ENCODE data around the gene NOL9. TPM values are rescaled to one million over a fixed set of nuclear protein-coding genes. Genes with fewer than 3 reads are reported as not detected.

The NOL9 gene
- total and polyA plus RNA-seq, 2 donors: 4.0 to 28.6 TPM

GRCh38 chr1:6594977-6595740 is 40.8 kb upstream of the NOL9 start:
- H3K27ac ChIP-seq (ENCODE audit: low read depth): no peak overlapping the region
- DNase-seq (ENCODE audit: extremely low spot score): no peak
- H3K36me3 ChIP-seq (ENCODE audit: insufficient read depth): peaks cover 10% of the 10 kb centered on the region
- H3K4me3 ChIP-seq (ENCODE audit: low read depth, low read length): no peak overlapping the region
- 82% methylated on average over 11 of the region's 11 CpGs for WGBS
- H3K4me1 ChIP-seq (ENCODE audit: insufficient read depth): no peaks in the 10 kb centered on the region

GRCh38 chr1:6593810-6594209 is 39.5 kb upstream of the NOL9 start:
- peaks cover 9% of the 10 kb centered on the region for H3K36me3 ChIP-seq (ENCODE audit: insufficient read depth)
- WGBS: 92% methylated on average over 15 of the region's 15 CpGs
- DNase-seq (ENCODE audit: extremely low spot score): no peak
- H3K4me3 ChIP-seq (ENCODE audit: low read depth, low read length): no peak overlapping the region
- H3K4me1 ChIP-seq (ENCODE audit: insufficient read depth): no peaks in the 10 kb centered on the region
- no peak overlapping the region for H3K27ac ChIP-seq (ENCODE audit: low read depth)

DNA sequence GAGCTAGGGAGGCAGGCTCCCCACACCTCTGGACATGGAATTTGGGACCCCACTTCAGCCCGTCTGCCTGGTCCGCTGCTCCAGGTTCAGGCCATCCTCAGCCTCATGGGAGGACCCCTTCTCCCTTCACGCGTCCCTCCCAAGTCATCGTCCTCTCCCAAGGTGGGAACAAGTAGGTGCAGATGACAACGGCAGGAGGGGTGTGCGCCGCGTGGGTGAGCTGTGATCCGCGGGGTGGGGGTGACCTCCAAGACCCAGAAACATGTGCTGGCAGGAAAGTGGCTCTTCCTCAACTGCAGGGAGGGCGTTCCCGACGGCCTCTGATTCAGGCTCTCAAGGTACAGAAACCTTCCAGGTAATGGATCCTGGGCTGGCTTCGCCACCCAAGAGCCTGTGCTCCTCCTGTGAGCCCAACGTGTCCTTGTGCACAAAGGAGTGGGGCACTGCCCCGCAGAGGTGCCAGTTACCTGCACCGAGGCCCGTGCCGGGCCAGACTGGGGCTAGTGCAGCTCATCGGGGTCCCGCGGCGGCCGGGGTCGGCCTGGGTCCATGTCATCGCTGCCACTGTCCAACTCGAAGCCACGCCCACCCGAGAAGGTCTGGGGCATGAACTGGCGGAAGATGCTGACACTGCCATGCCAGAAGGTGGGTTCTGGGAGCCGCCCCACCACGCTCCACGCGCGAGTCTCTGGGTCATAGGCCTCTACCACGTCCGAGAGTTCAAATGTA is 38.7 kb upstream of the NOL9 start:
- DNase-seq (ENCODE audit: extremely low spot score): no peak
- Histone ChIP-seq H3K27ac (ENCODE audit: low read depth) (no peak overlapping the region), H3K4me1 (ENCODE audit: insufficient read depth) (no peaks in the 10 kb centered on the region), H3K36me3 (ENCODE audit: insufficient read depth) (peaks cover 8% of the 10 kb centered on the region), H3K4me3 (ENCODE audit: low read depth, low read length) (no peak overlapping the region)
- 92% methylated on average over 38 of the region's 38 CpGs for WGBS

DNA sequence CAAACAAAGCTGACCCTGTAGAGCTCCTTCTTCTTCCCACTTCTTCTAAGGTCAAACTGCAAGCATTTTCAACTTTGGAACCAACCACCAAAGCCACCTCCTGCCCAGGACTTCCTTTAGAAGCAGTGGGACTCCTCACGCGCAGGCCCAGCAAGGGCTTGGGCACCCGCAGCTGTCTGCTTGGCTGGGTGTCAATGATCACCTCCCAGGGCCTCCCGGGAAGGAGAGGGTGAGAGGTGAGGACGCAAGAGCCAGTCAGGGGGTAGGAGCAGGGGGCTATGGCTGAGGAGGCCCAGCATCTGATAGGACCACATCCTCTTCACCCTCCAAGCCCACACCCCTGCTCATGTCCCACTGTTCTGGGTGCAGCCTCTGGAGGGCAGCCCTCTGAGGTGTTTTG is 38.1 kb upstream of the NOL9 start:
- Histone ChIP-seq H3K36me3 (ENCODE audit: insufficient read depth) (peaks cover 6% of the 10 kb centered on the region), H3K4me1 (ENCODE audit: insufficient read depth) (no peaks in the 10 kb centered on the region), H3K27ac (ENCODE audit: low read depth) (no peak overlapping the region), H3K4me3 (ENCODE audit: low read depth, low read length) (no peak overlapping the region)
- 47% methylated on average over 5 of the region's 5 CpGs for WGBS
- no peak for DNase-seq (ENCODE audit: extremely low spot score)

DNA sequence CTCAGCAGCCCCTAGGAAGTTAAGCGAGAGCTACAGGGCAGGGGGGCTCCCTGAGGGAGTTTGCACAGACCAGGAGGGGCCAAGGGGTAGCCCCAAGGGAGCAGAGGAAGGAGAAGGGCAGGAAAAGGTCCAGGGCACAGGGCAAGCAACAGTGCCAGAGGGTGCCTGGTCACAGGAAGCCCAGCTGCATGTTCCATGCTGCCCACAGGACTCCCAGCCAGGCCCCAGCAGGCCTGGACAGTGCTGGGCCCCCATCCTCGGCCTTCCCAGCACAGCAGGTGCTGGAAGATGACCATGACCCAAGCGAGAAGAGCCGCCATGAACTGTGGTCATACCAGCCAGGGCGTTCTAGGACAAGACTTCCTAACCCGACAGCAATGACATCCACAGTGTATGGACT is 37.3 kb upstream of the NOL9 start:
- H3K27ac ChIP-seq (ENCODE audit: low read depth): no peak overlapping the region
- no peaks in the 10 kb centered on the region for H3K4me1 ChIP-seq (ENCODE audit: insufficient read depth)
- peaks cover 6% of the 10 kb centered on the region for H3K36me3 ChIP-seq (ENCODE audit: insufficient read depth)
- no peak for DNase-seq (ENCODE audit: extremely low spot score)
- 92% methylated on average over 6 of the region's 6 CpGs for WGBS
- H3K4me3 ChIP-seq (ENCODE audit: low read depth, low read length): no peak overlapping the region

- Histone ChIP-seq H3K27ac (ENCODE audit: low read depth) (no peak overlapping the region), H3K4me1 (ENCODE audit: insufficient read depth) (no peaks in the 10 kb centered on the region), H3K36me3 (ENCODE audit: insufficient read depth) (peaks cover 6% of the 10 kb centered on the region), H3K4me3 (ENCODE audit: low read depth, low read length) (no peak overlapping the region)
- 79% methylated on average over 13 of the region's 13 CpGs for WGBS
- no peak for DNase-seq (ENCODE audit: extremely low spot score)
Measured at GRCh38 chr1:6591222-6591621, 36.9 kb upstream of the NOL9 start.

GRCh38 chr1:6590046-6590445 is 35.7 kb upstream of the NOL9 start:
- H3K27ac ChIP-seq (ENCODE audit: low read depth): no peak overlapping the region
- no peaks in the 10 kb centered on the region for H3K4me1 ChIP-seq (ENCODE audit: insufficient read depth)
- 86% methylated on average over 7 of the region's 7 CpGs for WGBS

DNA sequence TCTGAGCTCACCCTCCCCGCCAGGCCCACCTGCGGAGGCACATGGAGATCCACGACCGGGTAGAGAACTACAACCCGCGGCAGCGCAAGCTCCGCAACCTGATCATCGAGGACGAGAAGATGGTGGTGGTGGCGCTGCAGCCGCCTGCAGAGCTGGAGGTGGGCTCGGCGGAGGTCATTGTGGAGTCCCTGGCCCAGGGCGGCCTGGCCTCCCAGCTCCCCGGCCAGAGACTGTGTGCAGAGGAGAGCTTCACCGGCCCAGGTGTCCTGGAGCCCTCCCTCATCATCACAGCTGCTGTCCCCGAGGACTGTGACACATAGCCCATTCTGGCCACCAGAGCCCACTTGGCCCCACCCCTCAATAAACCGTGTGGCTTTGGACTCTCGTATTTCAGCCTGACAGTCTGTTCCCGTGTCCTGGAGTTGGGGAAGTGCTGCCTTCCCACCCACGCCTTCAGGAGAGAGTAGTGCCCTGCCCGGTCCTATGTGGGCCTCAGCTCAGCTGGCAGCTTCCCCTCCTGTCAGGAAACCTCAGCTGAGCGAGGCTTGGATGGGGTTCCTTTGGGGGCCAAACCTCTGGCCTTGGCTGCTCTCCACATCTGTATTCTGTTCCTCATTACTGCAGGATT is 34.7 kb upstream of the NOL9 start:
- WGBS: 76% methylated on average over 24 of the region's 24 CpGs
- Histone ChIP-seq H3K4me1 (ENCODE audit: insufficient read depth) (no peaks in the 10 kb centered on the region), H3K27ac (ENCODE audit: low read depth) (no peak overlapping the region), H3K4me3 (ENCODE audit: low read depth, low read length) (no peak overlapping the region), H3K36me3 (ENCODE audit: insufficient read depth) (peaks cover 6% of the 10 kb centered on the region)
- DNase-seq (ENCODE audit: extremely low spot score): no peak

More at GRCh38 chr1:6590046-6590445, 35.7 kb upstream of the NOL9 start:
- H3K36me3 ChIP-seq (ENCODE audit: insufficient read depth): peaks cover 6% of the 10 kb centered on the region
- no peak for DNase-seq (ENCODE audit: extremely low spot score)
- H3K4me3 ChIP-seq (ENCODE audit: low read depth, low read length): no peak overlapping the region

DNA sequence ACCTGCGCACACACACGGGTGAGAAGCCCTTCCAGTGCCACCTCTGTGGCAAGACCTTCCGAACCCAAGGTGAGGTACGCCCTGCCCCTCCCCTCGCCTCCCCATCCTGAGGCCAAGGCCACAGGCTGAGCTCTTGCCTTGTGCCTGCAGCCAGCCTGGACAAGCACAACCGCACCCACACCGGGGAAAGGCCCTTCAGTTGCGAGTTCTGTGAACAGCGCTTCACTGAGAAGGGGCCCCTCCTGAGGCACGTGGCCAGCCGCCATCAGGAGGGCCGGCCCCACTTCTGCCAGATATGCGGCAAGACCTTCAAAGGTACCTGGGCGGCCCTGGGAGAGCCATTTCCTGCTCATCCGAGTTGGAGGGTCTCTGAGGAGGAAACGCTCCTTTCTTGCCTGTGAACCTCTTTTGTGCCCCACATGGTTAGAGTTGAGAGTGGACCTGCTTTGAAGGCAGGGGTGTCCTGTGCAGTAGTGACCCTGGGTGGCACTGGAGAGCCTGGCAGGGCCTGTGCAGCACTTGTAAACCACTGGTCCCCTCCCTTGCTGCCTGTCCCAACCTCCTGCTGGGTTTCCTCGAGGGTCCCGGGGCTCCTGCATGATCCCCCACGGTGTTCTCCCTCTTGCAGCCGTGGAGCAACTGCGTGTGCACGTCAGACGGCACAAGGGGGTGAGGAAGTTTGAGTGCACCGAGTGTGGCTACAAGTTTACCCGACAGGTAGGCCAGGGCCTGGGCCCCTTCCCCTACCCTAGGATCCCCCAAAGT is 34.0 kb upstream of the NOL9 start:
- H3K27ac ChIP-seq (ENCODE audit: low read depth): no peak overlapping the region
- H3K36me3 ChIP-seq (ENCODE audit: insufficient read depth): peaks cover 5% of the 10 kb centered on the region
- H3K4me1 ChIP-seq (ENCODE audit: insufficient read depth): no peaks in the 10 kb centered on the region

GRCh38 chr1:6587261-6588005 is 33.1 kb upstream of the NOL9 start:
- Histone ChIP-seq H3K4me3 (ENCODE audit: low read depth, low read length) (no peak overlapping the region), H3K36me3 (ENCODE audit: insufficient read depth) (no peaks in the 10 kb centered on the region), H3K27ac (ENCODE audit: low read depth) (no peak overlapping the region), H3K4me1 (ENCODE audit: insufficient read depth) (no peaks in the 10 kb centered on the region)
- no peak for DNase-seq (ENCODE audit: extremely low spot score)
- WGBS: 64% methylated on average over 13 of the region's 13 CpGs

More for the DNA sequence above, 34.0 kb upstream of the NOL9 start:
- H3K4me3 ChIP-seq (ENCODE audit: low read depth, low read length): no peak overlapping the region
- DNase-seq (ENCODE audit: extremely low spot score): no peak
- 79% methylated on average over 25 of the region's 25 CpGs for WGBS

DNA sequence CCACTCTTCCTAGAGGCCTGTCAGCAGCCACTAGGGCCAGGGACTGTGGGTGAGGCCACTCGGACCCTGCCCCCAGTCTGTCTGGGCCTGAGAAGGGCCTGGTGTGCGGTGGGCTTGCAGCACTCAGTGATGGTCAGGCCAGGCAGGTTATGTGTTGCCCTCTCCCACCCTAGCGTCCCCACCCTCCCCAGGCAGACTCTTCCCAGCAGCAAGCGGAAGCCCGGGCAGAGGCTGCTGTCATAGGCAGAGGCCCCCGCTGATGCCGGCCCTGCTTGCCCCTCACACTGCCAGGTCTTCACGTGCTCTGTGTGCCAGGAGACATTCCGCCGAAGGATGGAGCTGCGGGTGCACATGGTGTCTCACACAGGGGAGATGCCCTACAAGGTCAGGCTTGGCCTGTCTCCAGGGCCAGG is 32.1 kb upstream of the NOL9 start:
- H3K4me1 ChIP-seq (ENCODE audit: insufficient read depth): no peaks in the 10 kb centered on the region
- no peaks in the 10 kb centered on the region for H3K36me3 ChIP-seq (ENCODE audit: insufficient read depth)
- 72% methylated on average over 11 of the region's 11 CpGs for WGBS
- no peak overlapping the region for H3K27ac ChIP-seq (ENCODE audit: low read depth)
- DNase-seq (ENCODE audit: extremely low spot score): no peak
- H3K4me3 ChIP-seq (ENCODE audit: low read depth, low read length): no peak overlapping the region

- H3K36me3 ChIP-seq (ENCODE audit: insufficient read depth): no peaks in the 10 kb centered on the region
- WGBS: 90% methylated on average over 7 of the region's 7 CpGs
- no peak for DNase-seq (ENCODE audit: extremely low spot score)
- H3K27ac ChIP-seq (ENCODE audit: low read depth): no peak overlapping the region
- H3K4me1 ChIP-seq (ENCODE audit: insufficient read depth): no peaks in the 10 kb centered on the region
- no peak overlapping the region for H3K4me3 ChIP-seq (ENCODE audit: low read depth, low read length)
Measured at GRCh38 chr1:6585841-6586240, 31.5 kb upstream of the NOL9 start.
